Choroid plexus epithelial cell (primary cell): ENCODE results near the gene CFAP44.

ENCODE experiments used
- DNase-seq: peaks from one replicate; pipeline ENCODE4 v3.0.0-alpha.2; 2010; ENCODE audit warnings: low read depth
- H3K4me3 ChIP-seq: 2 replicates; pipeline ENCODE4 v1.5.1; 2011; ENCODE audit warnings: low read depth, mild to moderate bottlenecking, control low read depth, low read length, moderate library complexity
- TF ChIP-seq, protein P1 (sequence below): conservative IDR thresholded peaks from 2 replicates; pipeline ENCODE4 v1.5.1; 2011; ENCODE audit warnings: low read depth, mild to moderate bottlenecking, control low read depth, inconsistent platforms, low read length, moderate library complexity

The CFAP44 gene

DNA sequence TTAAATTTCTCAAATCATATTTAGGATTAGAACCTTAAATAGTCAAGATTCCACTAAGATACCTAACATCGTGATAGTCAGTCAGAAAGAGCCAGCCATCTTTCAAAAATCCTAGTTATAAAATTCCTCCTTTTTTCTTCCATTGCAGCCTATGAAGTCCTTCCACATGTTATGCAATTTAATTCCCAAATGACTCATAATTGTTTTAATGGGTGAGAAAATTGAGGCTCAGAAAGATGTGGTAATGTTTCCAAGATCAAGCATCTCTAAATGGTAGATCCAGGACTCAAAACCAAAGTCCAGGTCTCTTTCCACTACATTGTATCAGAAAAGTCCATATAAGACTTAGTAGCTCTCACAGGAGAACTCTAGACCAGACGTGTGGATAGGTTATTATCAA, 9.5 kb downstream of the CFAP44 start:
- no peak overlapping the region for H3K4me3 ChIP-seq
- DNase-seq, result peak; percentile 1
- TF ChIP-seq, protein P1, sequence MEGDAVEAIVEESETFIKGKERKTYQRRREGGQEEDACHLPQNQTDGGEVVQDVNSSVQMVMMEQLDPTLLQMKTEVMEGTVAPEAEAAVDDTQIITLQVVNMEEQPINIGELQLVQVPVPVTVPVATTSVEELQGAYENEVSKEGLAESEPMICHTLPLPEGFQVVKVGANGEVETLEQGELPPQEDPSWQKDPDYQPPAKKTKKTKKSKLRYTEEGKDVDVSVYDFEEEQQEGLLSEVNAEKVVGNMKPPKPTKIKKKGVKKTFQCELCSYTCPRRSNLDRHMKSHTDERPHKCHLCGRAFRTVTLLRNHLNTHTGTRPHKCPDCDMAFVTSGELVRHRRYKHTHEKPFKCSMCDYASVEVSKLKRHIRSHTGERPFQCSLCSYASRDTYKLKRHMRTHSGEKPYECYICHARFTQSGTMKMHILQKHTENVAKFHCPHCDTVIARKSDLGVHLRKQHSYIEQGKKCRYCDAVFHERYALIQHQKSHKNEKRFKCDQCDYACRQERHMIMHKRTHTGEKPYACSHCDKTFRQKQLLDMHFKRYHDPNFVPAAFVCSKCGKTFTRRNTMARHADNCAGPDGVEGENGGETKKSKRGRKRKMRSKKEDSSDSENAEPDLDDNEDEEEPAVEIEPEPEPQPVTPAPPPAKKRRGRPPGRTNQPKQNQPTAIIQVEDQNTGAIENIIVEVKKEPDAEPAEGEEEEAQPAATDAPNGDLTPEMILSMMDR, result no peak

DNA sequence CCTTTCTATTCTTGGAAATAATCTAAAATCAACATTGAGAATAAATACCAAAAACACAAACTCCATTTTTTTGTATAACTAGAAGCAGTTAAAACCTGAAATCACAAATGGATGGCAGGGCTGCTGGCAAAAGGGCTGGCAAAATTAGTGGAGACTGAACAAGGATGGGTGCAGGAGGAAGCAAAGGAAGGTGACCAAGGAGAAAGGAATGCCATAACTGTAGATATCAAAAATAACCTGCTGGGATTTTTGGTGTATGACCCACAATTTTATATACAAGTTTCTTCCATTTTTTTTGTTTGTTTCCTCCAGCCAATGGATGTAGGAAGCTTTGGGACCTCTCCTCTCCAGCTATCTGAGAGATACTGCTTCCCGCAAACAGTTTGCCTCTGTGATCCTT, 12.7 kb downstream of the CFAP44 start:
- TF ChIP-seq, protein P1, result no peak
- DNase-seq, result peak; percentile 2
- H3K4me3 ChIP-seq, result no peak overlapping the region

DNA sequence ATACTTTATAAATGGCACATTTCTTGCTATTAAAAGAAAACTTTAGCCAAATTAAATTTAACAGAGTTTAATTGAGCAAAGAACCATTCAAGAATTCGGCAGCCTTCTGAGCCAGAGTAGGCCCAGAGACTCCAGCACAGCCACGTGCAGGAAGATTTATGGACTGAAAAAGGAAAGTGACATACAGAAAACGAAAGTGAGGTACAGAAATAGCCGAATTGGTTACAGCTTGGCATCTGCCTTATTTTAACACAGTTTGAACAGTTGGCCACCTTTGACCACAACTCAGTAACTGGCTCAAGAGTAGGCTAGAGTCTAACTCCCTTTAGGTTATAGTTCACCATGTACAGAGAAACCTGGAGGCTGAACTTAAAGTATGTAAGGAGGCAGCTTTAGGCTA, 17.6 kb downstream of the CFAP44 start:
- TF ChIP-seq, protein P1, result no peak
- DNase-seq, result no peak
- no peak overlapping the region for H3K4me3 ChIP-seq

DNA sequence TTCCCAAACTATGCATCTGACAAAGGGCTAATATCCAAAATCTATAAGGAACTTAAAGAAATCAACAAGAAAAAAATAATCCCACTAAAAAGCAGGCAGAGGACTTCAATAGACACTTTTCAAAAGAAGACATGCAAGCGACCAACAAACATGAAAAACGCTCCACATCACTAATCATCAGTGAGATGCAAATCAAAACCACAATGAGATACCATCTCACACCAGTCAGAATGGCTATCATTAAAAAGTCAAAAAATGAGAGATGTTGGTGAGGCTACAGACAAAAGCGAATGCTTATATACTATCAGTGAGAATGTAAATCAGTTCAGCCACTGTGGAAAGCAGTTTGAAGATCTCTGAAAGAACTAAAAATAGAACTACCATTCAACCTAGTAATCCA, 20.2 kb downstream of the CFAP44 start:
- H3K4me3 ChIP-seq, result no peak overlapping the region
- TF ChIP-seq, protein P1, result no peak
- no peak for DNase-seq

DNA sequence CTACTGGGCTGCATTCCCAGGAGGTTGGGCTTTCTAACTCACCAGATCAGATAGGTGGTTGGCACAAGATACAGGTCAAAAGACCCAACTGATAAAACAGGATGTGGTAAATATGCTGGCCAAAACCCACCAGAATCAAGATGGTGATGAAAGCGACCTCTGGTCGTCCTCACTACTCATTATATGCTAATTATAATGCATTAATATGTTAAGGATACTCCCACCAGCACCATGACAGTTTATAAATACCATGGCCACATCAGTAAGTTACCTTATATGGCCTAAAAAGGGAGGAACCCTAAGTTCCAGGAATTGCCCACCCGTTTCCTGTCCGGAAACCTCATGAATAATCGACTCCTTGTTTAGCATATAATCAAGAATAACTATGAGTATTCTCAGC, 31.6 kb downstream of the CFAP44 start:
- TF ChIP-seq, protein P1, result no peak
- H3K4me3 ChIP-seq, result no peak overlapping the region
- DNase-seq, result no peak

DNA sequence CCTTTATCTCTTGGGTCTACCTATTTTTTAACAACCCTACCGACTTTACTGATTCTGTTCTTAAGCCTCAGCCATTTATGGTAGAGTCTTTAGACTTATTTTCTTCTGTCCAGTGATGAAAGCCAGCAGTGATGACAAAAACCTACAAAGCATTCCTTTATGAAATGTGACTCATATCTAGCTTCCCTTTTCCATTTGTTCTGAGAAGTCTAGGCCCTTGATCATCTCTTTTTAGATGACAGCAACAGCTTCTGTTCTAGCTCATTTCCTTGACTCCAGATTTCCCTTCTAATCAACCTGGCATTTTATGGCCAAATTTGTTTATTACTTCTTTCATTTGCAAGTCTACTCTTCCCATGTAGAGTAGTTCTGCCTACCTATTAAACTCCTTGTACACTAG, 36.1 kb downstream of the CFAP44 start:
- peak; percentile 35 for DNase-seq
- no peak overlapping the region for H3K4me3 ChIP-seq
- TF ChIP-seq, protein P1, result no peak

DNA sequence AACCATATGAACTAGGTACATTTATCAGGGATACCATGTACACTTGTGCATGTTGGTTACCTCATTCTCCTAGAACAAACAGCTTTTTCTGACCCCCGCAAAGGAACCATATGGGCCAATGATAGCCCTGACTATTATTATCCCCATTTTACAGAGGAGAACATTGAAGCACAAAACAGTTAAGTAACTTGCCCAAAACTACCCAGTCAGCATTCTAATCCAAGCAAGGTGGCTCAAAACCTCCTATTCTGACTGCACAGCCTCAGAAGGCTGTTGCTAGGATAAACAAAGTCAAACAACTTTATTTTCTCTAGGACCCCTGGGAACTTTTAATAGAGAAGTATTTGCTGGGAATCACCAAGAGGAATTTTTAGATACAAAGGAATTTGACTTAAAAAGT, 36.7 kb downstream of the CFAP44 start:
- no peak overlapping the region for H3K4me3 ChIP-seq
- TF ChIP-seq, protein P1, result no peak
- DNase-seq, result no peak
